Stimulated activated CD8-positive, alpha-beta memory T cell treated with anti-CD3 and anti-CD28 coated beads, Interleukin-15, amount 100 ng/mL, for 1 hour (primary cell): Measurements from ENCODE around the gene DKKL1.

Experiments used
- DNase-seq: peaks from one replicate; pipeline ENCODE4 v3.0.0-alpha.2; 2020; ENCODE audit warnings: low read depth

DKKL1 gene

GRCh38 chr19:49396738-49397505 is 33.2 kb downstream of the DKKL1 start:
- DNase-seq: no peak

DNA sequence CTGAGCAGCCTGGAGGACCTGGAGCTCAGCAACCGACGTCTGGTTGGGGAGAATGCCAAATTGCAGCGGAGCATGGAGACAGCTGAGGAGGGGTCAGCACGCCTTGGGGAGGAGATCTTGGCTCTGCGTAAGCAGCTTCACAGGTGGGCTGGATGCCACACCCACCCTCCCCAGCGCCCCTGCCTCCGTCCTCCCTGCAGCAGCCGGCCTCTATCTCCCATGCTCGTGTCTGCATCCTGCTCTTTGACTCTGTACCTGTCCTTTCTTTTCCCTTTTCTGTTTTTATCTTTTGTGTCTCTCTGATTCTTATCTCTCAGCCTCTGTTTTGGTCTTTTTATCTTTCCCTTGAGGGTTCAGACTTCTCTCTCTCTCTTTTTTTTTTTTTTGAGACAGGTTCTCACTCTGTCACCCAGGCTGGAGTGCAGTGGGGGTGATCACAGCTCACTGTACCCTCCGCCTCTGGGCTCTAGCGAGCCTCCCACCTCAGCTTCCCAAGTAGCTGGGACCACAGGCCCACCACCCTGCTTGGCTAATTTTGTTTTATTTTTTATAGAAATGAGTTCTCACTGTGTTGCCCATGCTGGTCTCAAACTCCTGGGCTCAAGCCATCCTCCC is 34.4 kb downstream of the DKKL1 start:
- DNase-seq: no peak

DNA sequence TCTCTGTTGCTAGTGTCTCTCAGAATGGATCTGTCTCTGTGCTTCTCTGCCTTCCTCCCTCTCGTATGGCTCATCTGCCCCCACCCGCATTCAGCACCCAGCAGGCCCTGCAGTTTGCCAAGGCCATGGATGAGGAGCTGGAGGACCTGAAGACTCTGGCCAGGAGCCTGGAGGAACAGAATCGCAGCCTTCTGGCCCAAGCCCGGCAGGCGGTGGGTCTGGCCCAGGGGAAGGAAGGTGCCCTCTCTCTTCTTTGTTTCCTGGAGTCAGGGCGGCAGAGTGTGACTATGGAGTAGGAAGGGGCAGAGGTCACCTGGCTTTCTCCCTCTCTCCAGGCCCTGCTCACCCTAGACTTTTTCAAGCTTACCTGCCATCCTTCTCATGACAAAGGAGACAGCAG is 35.3 kb downstream of the DKKL1 start:
- DNase-seq: no peak

DNA sequence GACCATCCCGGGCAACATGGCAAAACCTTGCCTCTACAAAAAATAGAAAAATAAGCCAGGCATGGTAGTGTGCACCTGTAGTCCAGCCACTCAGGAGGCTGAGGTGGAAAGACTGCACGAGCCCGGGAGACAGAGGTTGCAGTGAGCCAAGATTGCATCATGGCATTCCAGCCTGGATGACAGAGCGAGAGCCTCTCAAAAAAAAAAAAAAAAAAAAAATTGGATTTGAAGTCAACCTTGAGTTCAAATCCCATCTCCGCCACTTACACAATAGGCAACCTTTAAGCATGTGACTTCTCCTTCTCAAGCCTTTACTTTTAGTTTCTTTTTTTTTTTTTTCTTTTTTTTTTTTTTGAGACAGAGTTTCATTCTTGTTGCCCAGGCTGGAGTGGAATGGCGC is 36.4 kb downstream of the DKKL1 start:
- DNase-seq: no peak

GRCh38 chr19:49403404-49404187 is 39.9 kb downstream of the DKKL1 start:
- DNase-seq: no peak

GRCh38 chr19:49407079-49407478 is 43.4 kb downstream of the DKKL1 start:
- DNase-seq: no peak

DNA sequence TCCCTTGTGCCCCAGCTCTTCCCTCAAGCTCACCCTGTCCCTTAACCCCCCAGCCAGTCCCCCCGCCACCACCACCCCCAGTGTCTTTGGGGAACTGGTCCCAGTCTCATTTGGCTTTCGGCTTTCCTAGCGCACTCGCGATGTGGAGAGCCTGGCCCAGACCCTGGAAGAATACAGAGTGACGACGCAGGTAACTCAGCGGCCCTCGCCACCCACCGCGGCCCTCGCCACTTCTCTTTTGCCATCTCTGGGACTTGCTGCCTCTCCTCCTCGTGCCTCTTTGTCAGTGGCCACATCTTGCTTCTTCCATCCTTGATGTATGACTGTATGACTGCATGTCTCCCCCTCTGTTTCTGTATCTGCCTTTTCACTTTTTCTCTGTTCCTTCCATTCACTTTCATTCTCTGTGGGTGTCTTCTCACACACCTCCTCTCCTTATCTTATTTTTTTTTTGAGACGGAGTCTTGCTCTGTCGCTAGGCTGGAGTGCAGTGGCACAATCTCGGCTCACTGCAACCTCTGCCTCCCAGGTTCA is 43.9 kb downstream of the DKKL1 start:
- no peak for DNase-seq

GRCh38 chr19:49408816-49409440 is 45.3 kb downstream of the DKKL1 start:
- no peak for DNase-seq

DNA sequence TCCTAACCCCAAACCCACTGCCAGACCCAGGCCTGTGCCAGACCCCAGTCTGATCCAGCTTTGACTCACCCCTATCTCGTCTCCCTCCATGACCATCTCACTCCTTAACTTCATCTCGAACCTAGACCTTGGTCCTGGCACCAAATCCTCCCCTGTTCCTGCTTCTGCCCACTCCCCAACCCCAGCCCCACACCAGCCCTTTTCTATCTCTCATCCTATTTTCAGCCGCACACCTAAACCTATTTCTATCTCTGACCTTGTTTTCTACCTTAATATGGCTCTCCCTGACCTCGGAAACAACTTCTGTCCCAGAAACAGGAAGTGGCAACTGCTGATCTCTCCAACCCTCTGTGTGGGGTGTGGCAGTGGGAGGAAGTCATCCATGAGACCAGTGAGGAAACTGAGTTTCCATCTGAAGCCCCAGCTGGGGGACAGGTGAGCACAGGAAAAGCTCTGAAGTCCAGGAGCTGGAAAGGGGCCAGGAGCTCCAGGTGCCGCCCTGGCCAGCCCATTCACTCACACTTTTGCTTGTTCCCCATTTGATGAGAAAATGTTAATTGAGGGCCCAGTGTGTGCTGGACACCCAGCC is 45.9 kb downstream of the DKKL1 start:
- no peak for DNase-seq

DNA sequence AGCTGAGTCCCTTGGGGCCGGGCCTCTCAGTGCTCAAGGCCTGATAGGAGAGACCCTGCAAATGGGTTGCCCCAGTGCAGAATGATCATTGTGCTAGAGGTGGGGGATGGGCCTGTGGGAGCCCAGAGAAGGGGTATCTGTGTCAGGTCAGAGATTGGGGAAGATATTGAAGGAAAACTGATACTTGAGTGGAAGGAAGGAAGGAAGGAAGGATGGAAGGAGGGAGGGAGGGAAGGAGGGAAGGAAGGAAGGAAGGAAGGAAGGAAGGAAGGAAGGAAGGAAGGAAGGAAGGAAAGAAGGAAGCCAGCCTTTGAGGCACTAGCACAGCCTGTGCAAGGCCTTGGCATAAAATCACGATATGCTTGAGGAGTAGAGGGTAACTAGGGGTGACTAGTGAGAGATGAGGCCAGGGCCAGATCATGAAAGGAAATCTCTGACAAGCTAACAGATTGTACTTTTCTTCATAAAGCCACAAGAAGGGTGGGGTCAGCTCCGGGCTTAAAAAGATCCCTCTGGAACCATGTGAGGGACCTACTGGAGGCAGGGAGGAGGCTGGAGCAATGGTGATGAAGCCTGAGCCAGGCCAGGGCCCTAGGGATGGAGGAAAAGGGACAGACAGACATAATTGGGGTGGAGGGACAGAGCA is 48.1 kb downstream of the DKKL1 start:
- no peak for DNase-seq

GRCh38 chr19:49413348-49413747 is 49.7 kb downstream of the DKKL1 start:
- no peak for DNase-seq

DNA sequence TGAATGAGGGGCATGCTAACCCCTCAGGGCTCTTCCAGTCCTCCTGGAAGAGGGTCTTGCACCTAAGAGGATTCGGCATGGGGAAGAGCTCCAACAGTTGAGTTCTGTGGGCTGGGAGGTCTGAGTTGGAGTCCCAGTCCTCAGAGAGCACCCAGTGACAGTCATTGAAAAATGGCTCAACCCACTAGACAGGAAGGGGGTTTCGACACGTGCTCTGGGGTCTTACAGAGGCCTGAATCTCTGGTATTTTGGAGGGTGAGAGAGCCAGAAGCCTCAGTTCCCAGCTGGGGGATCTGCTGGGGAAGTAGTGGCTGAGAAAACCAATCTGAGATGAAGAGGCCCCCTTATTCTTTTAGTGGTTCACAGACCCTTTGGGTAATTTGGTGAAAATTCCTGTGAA is 50.6 kb downstream of the DKKL1 start:
- no peak for DNase-seq

DNA sequence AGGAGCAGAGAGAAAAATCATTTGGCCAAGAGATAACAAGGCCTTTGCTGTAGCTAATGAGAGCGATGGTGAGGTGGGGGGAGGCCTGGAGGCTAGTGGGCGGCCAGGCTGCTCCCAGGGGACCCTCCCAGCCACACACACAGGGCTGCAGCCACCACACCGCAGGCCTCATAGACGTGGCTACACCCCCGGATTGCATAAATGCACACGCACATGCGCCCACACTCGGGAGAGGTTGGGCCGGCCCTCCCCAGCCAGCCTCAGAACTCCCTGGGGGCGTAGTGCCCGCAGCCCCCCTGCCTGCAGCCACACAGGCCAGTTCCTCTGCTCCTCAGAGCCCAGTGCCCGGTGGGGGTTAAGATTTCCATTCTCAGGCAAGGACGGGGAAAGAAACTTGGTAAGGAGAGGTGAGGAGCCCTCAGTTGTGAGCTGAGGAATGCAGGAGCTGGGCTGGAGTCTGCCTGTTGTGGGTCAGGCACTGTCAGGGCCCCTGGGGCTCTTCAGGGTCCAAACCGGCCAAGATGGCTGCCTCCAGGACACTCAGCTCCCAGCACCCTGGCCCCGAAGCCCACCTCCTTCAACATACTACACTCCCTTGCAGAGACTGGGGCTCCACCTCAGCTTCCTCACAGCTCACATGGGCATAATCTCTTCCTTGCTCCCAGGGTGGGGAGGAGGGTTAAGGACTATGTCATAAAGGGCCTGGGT is 51.6 kb downstream of the DKKL1 start:
- no peak for DNase-seq

- DNase-seq: no peak
Measured at GRCh38 chr19:49415810-49416200, 52.1 kb downstream of the DKKL1 start.

DNA sequence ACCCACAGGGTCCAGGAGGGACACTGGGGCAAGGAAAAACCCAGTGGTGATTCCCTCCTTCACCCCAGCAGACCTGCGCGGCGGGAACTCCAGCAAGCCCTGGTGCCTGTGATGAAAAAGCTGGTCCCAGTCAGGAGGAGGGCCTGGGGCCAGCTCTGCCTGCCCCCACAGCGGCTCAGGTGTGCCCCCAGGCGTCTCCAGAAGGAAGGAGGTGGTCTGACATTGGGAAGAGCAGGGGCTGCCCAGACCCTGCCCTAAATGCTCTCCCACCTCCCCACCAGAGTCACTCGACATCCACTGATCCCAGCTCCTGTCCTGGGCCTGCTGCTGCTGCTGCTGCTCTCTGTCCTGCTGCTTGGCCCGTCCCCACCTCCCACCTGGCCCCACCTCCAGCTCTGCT is 53.4 kb downstream of the DKKL1 start:
- no peak for DNase-seq

DNA sequence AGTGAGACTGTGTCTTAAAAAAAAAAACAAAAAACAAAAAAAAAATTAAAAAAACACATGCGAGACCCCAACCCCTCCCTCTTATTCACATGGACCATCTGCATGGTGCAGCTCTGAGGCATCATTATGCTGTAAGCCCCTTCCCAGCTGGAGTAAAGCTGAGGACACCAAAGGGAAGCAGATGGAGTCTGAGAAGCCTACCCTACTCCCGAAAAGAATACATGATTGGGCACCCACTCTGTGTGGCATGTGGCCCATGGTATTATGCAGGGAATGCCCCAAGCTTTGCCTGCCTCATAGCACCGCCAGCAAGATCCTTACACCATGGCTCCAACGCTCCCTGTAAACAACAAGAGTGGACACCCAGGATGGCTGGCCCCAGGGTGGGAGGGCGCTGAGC is 54.8 kb downstream of the DKKL1 start:
- DNase-seq: no peak

GRCh38 chr19:49419173-49419572 is 55.5 kb downstream of the DKKL1 start:
- DNase-seq: no peak

- DNase-seq: no peak
Measured at GRCh38 chr19:49420227-49420626, 56.5 kb downstream of the DKKL1 start.

GRCh38 chr19:49421039-49421877 is 57.6 kb downstream of the DKKL1 start:
- no peak for DNase-seq

DNA sequence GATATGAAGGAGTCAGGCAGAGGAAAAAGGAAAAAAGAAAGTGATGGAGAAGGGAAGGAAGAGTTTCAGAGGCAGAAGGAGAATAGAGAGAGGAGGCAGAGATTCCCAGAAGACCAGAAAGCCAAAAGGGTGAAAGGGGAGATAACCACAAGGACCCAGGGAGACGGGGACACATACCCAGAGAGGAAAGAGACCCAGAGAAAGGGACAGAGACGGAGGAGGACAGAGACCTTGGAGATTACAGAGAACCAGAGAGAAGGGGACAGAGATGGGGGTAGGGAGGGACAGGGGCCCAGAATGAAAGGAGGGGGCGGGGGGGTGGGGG is 58.2 kb downstream of the DKKL1 start:
- DNase-seq: no peak
